CD4-positive, alpha-beta T cell treated with Interleukin-10 for 1 hour (primary cell): ENCODE measurements around the gene RECQL.

Source experiments
- DNase-seq: peaks from one replicate; pipeline ENCODE4 v3.0.0-alpha.2; 2020

The RECQL gene, protein sequence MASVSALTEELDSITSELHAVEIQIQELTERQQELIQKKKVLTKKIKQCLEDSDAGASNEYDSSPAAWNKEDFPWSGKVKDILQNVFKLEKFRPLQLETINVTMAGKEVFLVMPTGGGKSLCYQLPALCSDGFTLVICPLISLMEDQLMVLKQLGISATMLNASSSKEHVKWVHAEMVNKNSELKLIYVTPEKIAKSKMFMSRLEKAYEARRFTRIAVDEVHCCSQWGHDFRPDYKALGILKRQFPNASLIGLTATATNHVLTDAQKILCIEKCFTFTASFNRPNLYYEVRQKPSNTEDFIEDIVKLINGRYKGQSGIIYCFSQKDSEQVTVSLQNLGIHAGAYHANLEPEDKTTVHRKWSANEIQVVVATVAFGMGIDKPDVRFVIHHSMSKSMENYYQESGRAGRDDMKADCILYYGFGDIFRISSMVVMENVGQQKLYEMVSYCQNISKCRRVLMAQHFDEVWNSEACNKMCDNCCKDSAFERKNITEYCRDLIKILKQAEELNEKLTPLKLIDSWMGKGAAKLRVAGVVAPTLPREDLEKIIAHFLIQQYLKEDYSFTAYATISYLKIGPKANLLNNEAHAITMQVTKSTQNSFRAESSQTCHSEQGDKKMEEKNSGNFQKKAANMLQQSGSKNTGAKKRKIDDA

DNA sequence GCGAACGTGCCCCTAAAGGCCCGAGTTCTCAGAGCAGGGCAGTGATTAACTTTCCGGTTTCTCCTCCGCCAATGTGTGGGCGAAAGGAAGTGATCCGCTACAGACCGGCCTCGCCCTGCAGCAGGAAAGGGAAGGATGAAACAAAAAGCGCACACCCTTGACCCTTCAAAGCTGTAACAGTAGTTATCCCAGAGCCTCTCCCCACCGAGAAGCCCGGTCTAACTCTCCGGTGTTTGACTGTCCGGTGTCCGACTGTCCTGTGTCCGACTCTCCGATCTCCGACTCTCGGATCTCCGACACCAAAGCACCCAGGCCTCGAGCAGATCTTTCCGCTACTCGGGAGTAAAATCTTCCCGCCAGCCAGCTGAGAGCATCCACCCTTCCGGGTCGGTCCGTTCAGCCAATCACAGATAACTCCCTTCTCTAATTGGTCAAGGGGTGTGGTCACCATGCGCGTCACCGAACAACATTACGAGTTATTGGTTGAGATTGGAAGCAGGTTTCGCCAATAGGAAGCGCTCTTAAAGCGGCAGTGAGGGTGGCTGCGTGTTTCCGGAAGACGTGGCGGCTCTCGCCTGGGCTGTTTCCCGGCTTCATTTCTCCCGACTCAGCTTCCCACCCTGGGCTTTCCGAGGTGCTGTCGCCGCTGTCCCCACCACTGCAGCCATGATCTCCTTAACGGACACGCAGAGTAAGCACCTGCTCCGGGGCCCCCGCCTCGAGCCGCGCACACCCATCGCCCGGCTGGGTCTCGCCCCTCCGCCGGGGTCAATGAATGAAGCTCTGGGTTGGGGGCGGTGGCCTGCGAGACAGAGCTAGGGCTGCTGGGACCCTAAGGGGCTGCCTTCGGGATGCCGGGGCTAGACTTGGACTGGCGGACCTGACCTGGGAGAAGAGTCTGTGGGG is at the start of gene RECQL, which contains the start of gene GOLT1B:
TSS of gene RECQL (minus strand) at position 378 of the 906 bp plus-strand sequence. CDS start 2,065 bp downstream, outside the sequence.
TSS of gene GOLT1B (plus strand) at position 532 of the 906 bp plus-strand sequence. CDS start at position 667, 135 bp downstream.
- peak; percentile 96 for DNase-seq

DNA sequence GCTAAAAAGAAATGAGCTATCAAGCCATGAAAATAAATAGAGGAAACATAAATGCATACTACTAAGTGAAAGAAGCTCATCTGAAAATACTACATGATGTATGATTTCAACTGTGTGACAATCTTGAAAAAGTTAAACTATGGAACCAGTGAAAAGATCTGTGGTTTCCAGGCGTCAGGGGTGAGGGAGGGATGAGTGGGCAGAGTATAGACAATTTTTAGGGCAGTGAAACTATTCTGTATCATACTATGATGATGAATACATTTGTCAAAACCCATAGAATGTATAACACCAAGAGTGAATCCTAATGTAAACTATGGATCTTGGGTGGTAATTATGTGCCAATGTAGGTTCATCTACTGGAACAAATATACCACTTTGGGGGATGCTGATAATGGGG is 46.0 kb upstream of the RECQL start:
- DNase-seq = no peak

DNA sequence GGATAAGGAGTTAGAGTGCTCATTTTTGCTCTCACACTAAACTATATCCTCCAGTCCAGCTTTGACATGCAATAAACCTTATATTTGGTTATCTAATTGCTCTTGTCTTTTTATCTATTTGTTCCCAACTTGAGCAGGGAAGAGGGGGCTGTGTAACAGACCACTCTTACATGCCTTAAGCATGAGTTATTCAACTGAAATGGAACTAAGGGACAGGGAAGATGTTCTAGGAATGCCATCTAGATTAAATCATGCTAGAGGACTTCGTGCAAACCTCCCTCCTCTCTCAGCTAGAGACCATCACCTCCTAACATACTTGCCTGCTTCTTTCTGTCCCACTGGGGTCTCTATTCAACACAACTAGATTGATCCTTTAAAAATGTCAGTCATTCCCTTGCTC is 45.3 kb upstream of the RECQL start:
- no peak for DNase-seq

DNA sequence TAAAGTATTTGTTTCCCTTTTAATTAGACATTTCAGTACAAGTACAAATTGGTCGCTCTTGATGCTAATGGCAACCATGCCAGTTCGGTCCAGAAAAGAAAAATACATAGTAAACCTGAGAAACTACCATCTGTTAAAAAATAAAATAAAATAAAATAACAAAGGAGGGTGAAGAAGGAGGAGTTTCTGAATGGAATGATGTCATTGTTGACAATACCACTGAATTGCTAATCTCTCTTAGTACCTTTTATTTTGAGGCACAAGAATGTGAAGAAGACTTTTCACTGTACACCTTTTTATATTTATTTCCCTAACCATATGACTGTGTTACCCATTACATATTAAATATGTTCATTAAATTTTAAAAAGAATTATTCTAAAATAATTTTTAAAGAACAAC is 44.1 kb upstream of the RECQL start:
- no peak for DNase-seq

DNA sequence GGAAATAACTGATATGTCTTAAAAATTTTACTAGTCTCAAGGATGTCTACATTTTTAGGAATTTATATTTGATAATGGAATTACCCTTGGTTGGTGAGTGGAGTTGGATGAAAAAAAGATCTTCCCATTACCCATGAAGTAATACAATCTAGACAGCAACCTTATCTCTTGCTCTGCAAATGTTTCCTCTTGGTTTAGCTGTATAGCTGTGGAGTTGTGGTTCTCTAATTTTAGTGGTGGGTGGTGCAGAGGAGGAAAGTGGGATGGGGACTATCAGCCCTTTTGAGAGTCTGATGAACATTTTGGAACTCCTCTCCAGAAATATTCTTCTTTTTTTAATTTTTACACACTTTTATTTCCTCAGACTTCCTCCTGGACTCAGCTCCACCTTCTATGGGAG is 41.7 kb upstream of the RECQL start:
- no peak for DNase-seq

DNA sequence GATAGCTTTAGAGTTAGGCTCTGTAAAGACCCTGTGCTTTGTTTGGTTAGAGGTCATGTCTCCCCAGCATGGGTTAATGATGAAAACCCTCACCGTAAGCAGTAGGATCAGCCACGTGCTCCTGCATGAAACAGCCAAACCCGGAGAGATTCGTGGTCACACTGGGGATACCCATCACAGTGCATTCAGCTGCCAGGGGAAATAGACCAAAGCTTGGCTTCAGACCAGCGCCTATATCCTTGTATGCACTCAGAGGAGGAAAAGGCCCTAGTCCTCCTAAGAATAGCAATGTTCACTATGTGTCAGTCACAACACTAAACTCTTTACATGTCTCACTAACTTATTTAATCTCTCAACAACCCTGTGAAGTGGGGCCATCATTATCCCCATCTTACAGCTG is 41.0 kb upstream of the RECQL start:
- no peak for DNase-seq

DNA sequence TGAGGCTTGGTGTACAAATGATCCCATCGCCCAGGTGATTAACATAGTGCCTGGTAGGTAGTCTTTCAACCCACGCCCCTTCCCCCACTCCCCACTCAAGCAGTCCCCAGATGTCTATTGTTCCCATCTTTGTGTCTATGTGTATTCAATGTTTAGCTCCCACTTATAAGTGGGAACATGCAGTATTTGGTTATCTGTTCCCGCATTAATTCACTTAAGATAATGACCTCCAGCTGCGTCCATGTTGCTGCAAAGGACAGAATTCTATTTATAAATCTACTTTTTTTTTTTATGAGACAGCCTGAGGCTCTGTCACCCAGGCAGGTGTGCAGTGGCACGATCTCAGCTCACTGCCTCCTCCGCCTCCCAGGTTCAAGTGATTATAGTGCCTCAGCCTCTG is 40.3 kb upstream of the RECQL start:
- no peak for DNase-seq

DNA sequence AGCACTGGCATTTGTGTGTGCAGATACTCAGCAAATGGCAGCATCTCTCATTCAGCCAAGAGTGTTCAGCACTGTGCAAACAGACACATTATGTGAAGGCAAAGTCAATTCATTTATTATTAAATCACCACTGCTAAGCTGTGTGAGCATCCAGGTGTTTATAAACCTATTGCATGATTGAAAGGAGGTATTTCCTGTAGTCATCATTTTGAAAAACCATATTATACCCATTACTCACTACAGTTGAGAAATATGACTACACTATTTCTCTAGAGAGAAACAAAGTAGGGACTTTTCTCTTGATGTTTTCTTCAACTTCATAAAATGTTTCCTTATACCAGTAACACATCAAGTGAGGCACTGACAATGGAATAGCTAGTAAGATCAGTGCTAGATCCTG is 38.4 kb upstream of the RECQL start:
- no peak for DNase-seq

DNA sequence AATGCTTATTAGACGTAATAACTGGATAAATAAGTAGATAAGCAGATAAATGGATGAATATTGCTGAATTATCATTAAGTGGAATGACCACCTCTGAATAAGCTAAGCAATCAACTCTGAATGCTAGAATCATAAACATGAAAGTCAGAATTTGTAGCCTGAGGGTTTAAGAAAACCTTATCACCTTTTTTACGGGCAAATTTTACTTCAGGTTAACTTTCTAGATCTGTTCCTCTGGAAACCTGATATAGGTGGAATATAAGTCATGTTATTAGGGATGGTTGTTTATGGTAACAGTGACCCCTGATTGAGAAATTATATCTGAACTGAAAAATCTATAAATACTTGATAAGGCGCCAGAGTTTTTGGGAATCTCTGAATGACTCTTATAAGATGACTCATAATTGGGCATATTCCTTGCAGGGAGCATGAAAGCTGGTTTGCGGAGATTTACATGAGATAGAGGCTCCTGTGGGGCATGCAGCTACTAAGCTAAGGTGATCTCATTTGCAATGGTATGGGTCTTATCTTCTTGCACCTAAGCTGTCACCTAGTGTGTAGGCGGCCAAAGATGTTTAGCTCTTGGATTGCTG is 36.7 kb upstream of the RECQL start:
- DNase-seq = no peak

DNA sequence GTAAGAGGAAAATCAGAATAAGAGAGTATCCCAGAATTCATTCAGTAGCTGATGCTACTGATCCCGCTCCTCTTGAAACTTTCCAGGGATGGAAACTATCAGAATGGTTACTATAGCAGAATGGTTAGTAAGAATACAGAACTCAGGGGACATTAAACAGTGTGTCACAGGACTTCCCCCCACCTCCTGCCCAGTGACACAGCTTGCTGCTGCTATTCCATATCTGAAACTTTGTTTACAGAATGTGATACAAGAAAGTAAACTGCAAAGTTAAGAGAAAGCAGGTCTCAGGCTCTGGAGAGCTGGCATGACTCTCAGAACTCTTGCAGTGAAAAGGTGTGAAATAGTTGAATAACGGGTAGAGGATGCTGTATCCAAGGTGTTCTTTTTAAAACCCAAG is 28.0 kb upstream of the RECQL start:
- DNase-seq = no peak

DNA sequence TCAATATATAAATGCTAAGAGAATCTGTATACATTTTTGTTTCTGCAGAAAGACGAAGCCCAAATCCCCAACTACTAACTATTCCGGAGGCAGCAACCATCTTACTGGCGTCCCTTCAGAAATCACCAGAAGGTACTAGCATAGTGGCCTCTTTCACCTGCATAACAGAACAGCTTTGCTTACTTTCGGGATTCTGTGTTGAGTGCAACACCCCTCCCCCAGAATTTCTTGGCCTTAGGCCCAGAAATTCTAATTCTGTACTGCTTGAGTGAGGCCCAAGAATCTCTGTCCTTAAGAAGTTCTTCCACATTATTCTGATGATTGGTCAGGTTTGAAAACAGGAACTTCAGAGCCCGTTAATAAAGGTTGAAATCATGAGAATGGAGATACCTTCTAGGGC is 27.5 kb upstream of the RECQL start:
- DNase-seq = no peak

DNA sequence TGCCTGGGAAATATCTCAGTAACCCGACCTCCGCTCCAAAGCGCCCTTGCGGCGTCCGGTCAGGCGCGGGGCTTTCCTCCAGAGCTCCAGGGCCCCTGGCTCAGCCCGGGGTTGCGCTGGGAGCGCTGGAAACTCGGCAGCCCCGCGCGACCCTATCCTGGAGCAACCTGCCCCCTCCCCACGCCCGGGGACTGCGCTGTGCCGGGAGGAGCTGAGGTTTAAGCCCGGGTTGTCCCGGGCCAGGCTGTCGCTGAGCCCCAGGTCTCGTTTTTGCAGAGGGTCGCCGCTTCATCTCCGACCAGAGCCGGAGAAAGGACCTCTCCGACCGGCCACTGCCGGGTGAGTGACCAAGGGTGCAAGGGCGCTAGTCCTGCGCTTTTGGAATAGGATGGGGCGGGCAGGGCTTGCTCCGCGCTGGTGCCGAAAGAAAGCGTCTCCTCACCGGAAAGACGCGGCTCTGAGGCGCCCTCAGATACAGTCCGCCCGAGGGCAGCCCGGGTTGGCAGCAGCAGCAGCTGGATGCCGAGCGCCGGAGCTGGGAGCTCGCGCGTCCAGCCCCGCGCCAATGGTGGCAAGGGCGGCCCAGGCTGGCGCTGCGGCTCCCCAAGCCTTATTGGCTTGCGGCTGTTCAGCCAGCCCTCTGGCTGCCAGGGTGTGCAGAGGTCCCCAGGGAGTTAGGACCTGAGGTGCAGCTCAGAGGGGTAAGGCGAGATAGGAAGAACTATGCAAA is 26.2 kb upstream of the RECQL start:
- peak; percentile 52 for DNase-seq

DNA sequence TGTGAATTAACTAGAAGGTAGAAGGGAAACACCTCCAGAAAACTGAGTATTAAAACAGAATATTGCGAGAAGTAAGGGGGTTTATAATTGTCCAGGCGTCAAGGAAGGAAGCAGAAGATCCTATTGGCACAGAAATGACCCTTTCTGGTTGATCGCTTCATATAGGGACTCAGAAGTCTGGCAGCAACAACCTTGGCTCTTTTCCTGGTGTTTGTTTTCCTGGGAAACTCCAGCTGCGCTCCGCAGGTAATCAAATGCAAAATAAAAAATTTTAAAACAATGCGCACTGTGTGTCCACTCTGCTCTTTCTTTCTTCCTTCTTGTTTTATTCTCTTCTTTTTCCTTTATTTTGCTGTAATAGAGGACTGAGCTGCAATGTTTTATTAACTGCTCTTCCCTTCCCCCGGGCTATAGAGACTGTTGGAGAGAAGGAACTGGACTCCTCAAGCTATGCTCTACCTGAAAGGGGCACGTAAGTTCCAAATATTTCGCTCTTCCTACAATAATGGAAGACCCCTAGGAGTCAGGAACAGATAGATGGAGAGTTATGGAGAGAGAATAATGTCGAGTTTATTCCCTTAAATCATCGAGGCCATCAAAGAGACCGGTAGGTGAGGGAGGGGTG is 25.4 kb upstream of the RECQL start:
- DNase-seq = no peak

DNA sequence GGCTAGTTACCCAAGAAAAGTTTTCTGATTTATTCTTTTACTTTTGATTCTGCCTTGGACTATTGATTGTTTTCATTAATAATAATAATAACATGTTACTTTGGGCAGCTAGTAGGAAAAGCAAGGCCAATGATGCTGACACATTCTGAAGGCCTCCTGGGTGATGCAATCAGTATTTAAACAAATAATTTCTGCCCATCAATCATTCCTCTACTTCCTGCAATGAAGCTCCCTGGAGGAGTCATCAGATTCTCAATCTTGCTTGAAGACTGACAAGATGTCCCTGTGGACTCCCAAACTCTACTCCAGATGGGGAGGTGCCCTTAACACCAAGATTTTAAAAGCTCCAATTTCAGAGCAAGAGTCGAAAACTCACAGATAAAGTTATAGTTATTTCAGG is 24.6 kb upstream of the RECQL start, which contains the start of gene SPX:
TSS of gene SPX (plus strand) at position 244 of the 400 bp plus-strand sequence. CDS start 177 bp downstream, outside the sequence.
- DNase-seq = no peak

DNA sequence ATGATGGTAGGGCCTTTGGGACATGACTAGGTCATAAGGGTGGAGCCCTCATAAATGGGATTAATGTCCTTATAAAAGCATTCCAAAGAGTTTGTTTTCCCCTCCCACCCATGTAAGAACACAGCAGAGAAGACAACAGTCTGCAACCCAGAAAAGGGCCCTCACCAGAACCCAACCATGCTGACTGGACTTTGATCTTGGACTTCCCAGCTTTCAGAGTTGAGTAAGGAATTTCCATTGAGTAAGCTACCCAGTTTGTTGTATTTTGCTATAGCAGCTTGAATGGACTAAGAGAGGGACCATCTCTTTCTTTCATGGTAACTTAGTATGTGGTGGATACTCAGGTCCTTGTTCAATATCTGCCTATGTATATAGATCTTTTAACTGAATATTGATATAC is 21.7 kb upstream of the RECQL start:
- DNase-seq = no peak

DNA sequence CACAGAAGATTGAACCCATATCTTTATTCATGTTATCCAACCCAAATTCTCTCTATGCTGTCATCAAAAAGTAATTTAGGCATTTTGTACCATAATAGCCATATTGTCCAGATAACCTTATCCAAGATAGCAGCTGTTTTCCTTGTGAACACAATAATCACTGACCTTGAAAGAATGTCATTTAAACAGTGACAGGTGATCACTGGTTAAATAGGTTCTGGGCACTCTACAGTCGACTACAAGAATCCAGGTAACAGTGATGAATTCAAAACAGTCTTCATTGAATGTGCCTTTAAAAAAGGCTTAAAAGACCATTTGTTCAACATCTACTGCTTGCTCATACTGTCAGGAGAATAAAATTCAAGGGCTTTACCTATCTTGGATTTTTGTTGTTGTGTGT is 20.1 kb upstream of the RECQL start:
- no peak for DNase-seq

DNA sequence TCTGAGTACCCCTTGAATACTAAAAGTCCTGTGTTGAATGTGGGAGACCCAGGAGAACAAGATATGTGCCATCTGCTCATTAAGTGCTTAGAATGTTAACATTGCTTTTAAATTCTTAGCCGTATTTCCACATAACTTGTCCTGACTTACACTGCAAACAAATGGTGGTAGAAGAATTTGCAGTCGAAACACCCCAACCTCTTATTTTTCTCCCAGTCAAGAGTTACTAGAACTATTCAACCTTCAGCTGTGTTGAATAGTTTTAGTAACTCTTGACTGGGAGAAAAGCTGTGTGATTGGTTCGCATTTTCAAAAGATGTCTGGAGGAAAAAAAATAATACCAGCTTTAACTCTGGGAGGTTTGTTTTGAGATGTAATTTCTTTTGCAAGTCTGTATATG is 17.0 kb upstream of the RECQL start:
- no peak for DNase-seq

DNA sequence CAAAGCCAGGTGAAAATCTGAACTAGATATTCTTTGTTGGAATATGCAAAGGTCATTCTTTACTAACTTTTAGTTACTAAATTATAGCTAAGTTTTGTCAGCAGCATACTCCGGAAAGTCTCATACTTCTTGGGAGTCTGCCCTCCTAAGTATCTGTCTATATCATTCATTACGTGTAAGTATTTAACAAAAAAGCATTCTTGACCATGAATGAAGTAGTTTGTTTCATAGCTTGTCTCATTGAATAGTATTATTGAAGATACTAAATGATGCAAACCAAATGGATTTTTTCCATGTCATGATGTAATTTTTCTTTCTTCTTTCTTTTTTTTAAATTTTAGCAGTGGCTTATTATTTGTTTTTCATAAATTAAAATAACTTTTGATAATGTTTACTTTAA is 14.8 kb upstream of the RECQL start:
- DNase-seq = no peak

DNA sequence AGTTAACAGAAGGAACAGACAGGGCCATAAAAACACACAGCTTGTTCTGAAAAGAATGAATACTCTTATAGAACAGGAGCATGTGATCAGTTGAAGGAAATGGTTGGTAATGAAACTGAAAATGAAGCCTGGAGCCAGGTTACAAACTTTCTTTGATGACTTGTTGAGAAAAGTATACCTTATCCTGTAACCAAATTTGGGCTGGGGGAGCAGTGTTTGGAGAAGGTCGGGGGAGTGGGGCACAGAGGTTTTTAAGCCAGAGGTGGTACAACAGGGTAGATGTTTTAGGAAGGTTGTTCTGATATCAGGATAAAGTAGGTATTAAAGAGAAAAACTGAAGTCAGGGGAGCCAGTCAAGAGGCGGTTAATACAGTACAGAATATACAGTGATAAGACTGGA is 8.3 kb upstream of the RECQL start:
- DNase-seq = peak; percentile 40

DNA sequence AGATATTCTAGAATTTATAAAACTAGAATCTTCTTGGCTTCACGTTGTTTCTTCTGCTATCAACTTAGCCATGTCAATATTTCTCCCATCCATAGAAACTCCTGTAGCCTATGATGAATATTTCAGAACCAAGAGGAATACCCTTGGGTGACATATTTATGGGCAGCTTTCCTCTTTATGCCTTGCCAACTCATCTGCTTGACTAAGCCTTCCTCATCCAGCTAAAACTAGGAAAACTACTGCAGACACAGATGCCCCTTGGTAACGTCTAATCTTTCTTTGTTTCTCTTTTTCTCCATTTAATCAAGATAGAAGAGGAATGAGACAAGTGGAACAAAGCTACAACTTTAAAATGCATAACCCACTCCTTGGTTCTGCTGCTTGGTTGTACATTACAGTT is 6.4 kb upstream of the RECQL start:
- no peak for DNase-seq

DNA sequence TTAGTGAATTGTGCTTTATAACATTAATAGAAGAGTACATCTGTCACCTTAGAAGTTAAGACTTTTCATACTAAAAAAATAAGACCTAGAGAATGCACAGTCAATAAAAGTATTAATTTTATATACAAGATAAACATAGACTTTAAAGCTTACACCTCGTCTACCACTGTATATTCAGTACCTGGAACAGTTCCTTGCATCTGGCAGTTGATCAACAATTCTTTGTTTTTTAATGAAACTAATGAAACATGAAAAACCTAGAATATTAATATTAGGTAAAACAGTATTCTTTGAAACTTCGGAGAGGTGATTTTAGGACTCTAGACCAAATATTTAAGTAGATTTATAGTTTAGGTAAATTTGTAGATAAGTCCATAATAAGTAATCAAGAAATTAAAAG is 4.5 kb upstream of the RECQL start:
- DNase-seq = no peak

DNA sequence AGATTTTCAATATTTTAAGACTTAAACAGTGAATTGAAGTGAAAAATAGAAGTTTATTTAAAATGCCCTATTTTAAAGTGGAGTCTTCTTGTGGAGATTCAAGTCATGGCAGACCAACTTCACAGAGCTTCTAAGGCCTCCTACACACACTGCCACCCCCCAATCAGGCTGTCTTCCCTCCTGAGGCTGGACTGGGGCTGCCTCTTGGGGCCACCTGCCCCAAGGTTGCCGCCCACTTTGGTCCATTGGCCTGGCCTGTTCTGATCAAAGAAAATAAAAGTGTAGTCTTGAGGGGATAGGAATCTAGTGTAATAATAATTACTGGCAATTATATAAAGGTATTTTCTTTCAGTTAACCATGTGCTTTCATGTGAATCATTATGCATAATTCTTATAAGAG is 1.4 kb upstream of the RECQL start:
- no peak for DNase-seq
